ENCODE results near the gene ESR2. TPM values are rescaled to one million over a fixed set of nuclear protein-coding genes. Genes with fewer than 3 reads are reported as not detected.

The ESR2 gene
- polyA plus RNA-seq, 3 donors = 0.04 TPM; not detected in 2

GRCh38 chr14:64289571-64289970 is 4.6 kb downstream of the ESR2 start:
- no peaks in the 10 kb centered on the region for H3K36me3 Mint-ChIP-seq
- intact Hi-C loops (cut with micrococcal nuclease) = no loop called here

DNA sequence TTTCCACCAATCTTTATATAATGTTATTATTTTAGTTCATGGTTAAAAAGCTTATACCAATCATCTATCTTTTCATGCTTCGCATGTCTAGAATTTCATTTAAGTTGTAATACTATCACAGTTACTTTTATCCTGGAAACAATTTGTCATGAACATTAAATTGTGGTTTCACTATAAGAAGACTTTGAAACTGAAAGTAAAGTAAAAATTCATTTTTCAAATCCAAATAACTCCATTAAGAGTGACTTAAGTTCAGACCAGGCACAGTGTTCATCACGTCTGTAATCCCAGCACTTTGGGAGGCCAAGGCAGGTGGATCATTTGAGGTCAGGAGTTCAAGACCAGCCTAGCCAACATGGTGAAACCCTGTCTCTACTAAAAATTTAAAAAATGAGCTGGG is 12.4 kb downstream of the ESR2 start:
- Histone ChIP-seq H4K20me1 (ENCODE audit: insufficient read depth, low read length) (no peaks in the 10 kb centered on the region), H3K79me2 (ENCODE audit: insufficient read depth, low read length) (no peaks in the 10 kb centered on the region), H2AFZ (ENCODE audit: insufficient read depth, low read depth, low read length, poor library complexity, severe bottlenecking) (no peak overlapping the region), H3K9me3 (replicated peaks in 1 of 2; ENCODE audit: control insufficient read depth in 1 of 2, insufficient read depth in 1 of 2, low read length in 2 of 2) (no peaks in the 10 kb centered on the region), H3K36me3 (replicated peaks in 1 of 2; ENCODE audit: control insufficient read depth in 1 of 2, insufficient read depth in 2 of 2, low read length in 2 of 2) (no peaks in the 10 kb centered on the region), H3K27ac (ENCODE audit: low read depth in 1 of 2, low read length in 2 of 2) (no peak overlapping the region), H3K27me3 (ENCODE audit: control insufficient read depth in 2 of 2, insufficient read depth in 2 of 2, low read length in 2 of 2) (no peaks in the 10 kb centered on the region), H3K4me3 (replicated peaks in 1 of 3; ENCODE audit: low read depth in 2 of 3, low read length in 3 of 3) (no peak overlapping the region), H3K9ac (ENCODE audit: insufficient read depth, low read length, poor library complexity, severe bottlenecking) (no peak overlapping the region), H3K4me2 (replicated peaks; ENCODE audit: extremely low read depth, low read length, poor library complexity, severe bottlenecking) (no peak overlapping the region), H3K4me1 (ENCODE audit: control insufficient read depth in 1 of 2, insufficient read depth in 2 of 2, low read length in 2 of 2) (no peaks in the 10 kb centered on the region)
- DNase-seq = no peak
- no peak for TF ChIP-seq CTCF (IDR thresholded peaks at IDR 0.05)
- no peak overlapping the region for H3K4me3 Mint-ChIP-seq
- peaks cover 0 to 7% (median 3%) of the 10 kb centered on the region in 3 donors for H3K27me3 Mint-ChIP-seq (ENCODE audit: low read depth in 3 of 3)
- H3K4me1 Mint-ChIP-seq = no peaks in the 10 kb centered on the region
- WGBS (ENCODE audit: insufficient coverage) = 17% methylated on average over 1 of the region's 2 CpGs
- H3K36me3 Mint-ChIP-seq = no peaks in the 10 kb centered on the region
- H3K27ac Mint-ChIP-seq = no peak overlapping the region
- intact Hi-C loops (cut with micrococcal nuclease) = no loop called here
- H3K9me3 Mint-ChIP-seq = peaks cover 0 to 2% (median 0%) of the 10 kb centered on the region in 7 donors

More at GRCh38 chr14:64289571-64289970, 4.6 kb downstream of the ESR2 start:
- Mint-ChIP-seq H3K4me3 (no peak overlapping the region), H3K27me3 (ENCODE audit: low read depth in 3 of 3) (peaks cover 23 to 25% (median 24%) of the 10 kb centered on the region in 3 donors), H3K27ac (no peak overlapping the region), H3K4me1 (peaks cover 11% of the 10 kb centered on the region), H3K9me3 (peaks cover 0 to 3% (median 0%) of the 10 kb centered on the region in 7 donors)
- H3K27me3 ChIP-seq (ENCODE audit: control insufficient read depth in 2 of 2, insufficient read depth in 2 of 2, low read length in 2 of 2) = peaks cover 22 to 31% of the 10 kb centered on the region in 2 donors
- H3K9me3 ChIP-seq (replicated peaks in 1 of 2; ENCODE audit: control insufficient read depth in 1 of 2, insufficient read depth in 1 of 2, low read length in 2 of 2) = peaks cover 0 to 12% of the 10 kb centered on the region in 2 donors
- no peak overlapping the region for H3K9ac ChIP-seq (ENCODE audit: insufficient read depth, low read length, poor library complexity, severe bottlenecking)
- DNase-seq = no peak
- TF ChIP-seq CTCF (IDR thresholded peaks at IDR 0.05) = no peak
- no peak overlapping the region for H3K4me3 ChIP-seq (replicated peaks in 1 of 3; ENCODE audit: low read depth in 2 of 3, low read length in 3 of 3)
- H3K36me3 ChIP-seq (replicated peaks in 1 of 2; ENCODE audit: control insufficient read depth in 1 of 2, insufficient read depth in 2 of 2, low read length in 2 of 2) = no peaks in the 10 kb centered on the region
- no CpG with 5 or more reads among the region's 1 CpG for WGBS (ENCODE audit: insufficient coverage)
- no peak overlapping the region for H2AFZ ChIP-seq (ENCODE audit: insufficient read depth, low read depth, low read length, poor library complexity, severe bottlenecking)
- peaks cover 5 to 7% of the 10 kb centered on the region in 2 donors for H3K4me1 ChIP-seq (ENCODE audit: control insufficient read depth in 1 of 2, insufficient read depth in 2 of 2, low read length in 2 of 2)
- no peaks in the 10 kb centered on the region for H3K79me2 ChIP-seq (ENCODE audit: insufficient read depth, low read length)
- H3K4me2 ChIP-seq (replicated peaks; ENCODE audit: extremely low read depth, low read length, poor library complexity, severe bottlenecking) = no peak overlapping the region
- no peak overlapping the region for H3K27ac ChIP-seq (ENCODE audit: low read depth in 1 of 2, low read length in 2 of 2)
- no peaks in the 10 kb centered on the region for H4K20me1 ChIP-seq (ENCODE audit: insufficient read depth, low read length)

Measured in CD14-positive monocyte (primary cell).